Measurements from ENCODE around the gene MZT2A.
A peak's percentile ranks its signal among the peaks of the same experiment; 100 is the strongest.
"Not testable (repeated sequence)": the region's sequence is repeated elsewhere in the genome, so short reads cannot be mapped to it uniquely, and the experiment has no call there.

Gene MZT2A

GRCh38 chr2:131529864-131530445 lies 37.8 kb upstream of the MZT2A start:
- H3K27me3 ChIP-seq (ENCODE audit: control insufficient read depth, insufficient read depth, low read length); H3K9ac ChIP-seq (ENCODE audit: low read length); H3K27ac ChIP-seq (ENCODE audit: low read depth, low read length); H3K36me3 ChIP-seq (ENCODE audit: control insufficient read depth, insufficient read depth, low read length); H3K4me3 ChIP-seq (ENCODE audit: low read length); H3K4me1 ChIP-seq (ENCODE audit: control insufficient read depth, insufficient read depth, low read length): not testable (repeated sequence)

GRCh38 chr2:131528981-131529863 lies 37.0 kb upstream of the MZT2A start:
- not testable (repeated sequence) for H3K4me3 ChIP-seq (ENCODE audit: low read length); H3K27ac ChIP-seq (ENCODE audit: low read depth, low read length); H3K36me3 ChIP-seq (ENCODE audit: control insufficient read depth, insufficient read depth, low read length); H3K9ac ChIP-seq (ENCODE audit: low read length); H3K27me3 ChIP-seq (ENCODE audit: control insufficient read depth, insufficient read depth, low read length); H3K4me1 ChIP-seq (ENCODE audit: control insufficient read depth, insufficient read depth, low read length)

GRCh38 chr2:131527131-131528001 lies 35.2 kb upstream of the MZT2A start, which contains the start of gene CCDC74A:
Gene CCDC74A, plus strand, starts transcription at chr2:131527888. Its CDS starts 83 bp downstream, at chr2:131527971.
- H3K4me3 ChIP-seq (ENCODE audit: low read length): peak within 1 kb of the TSS; percentile 54
- H3K4me1 ChIP-seq (ENCODE audit: control insufficient read depth, insufficient read depth, low read length): not testable (repeated sequence)

GRCh38 chr2:131525256-131525655 lies 33.1 kb upstream of the MZT2A start:
- H3K27ac ChIP-seq (ENCODE audit: low read depth, low read length); H3K36me3 ChIP-seq (ENCODE audit: control insufficient read depth, insufficient read depth, low read length); H3K27me3 ChIP-seq (ENCODE audit: control insufficient read depth, insufficient read depth, low read length); H3K4me3 ChIP-seq (ENCODE audit: low read length); H3K4me1 ChIP-seq (ENCODE audit: control insufficient read depth, insufficient read depth, low read length); H3K9ac ChIP-seq (ENCODE audit: low read length): not testable (repeated sequence)

More at GRCh38 chr2:131527131-131528001, 35.2 kb upstream of the MZT2A start, which contains the start of gene CCDC74A:
- H3K27ac ChIP-seq (ENCODE audit: low read depth, low read length); H3K36me3 ChIP-seq (ENCODE audit: control insufficient read depth, insufficient read depth, low read length); H3K27me3 ChIP-seq (ENCODE audit: control insufficient read depth, insufficient read depth, low read length); H3K9ac ChIP-seq (ENCODE audit: low read length): not testable (repeated sequence)

- H3K4me1 ChIP-seq (ENCODE audit: control insufficient read depth, insufficient read depth, low read length): no peaks in the 10 kb centered on the region
- no peaks in the 10 kb centered on the region for H3K27me3 ChIP-seq (ENCODE audit: control insufficient read depth, insufficient read depth, low read length)
- H3K36me3 ChIP-seq (ENCODE audit: control insufficient read depth, insufficient read depth, low read length): peaks cover 3% of the 10 kb centered on the region
- no peak overlapping the region for H3K4me3 ChIP-seq (ENCODE audit: low read length)
- H3K27ac ChIP-seq (ENCODE audit: low read depth, low read length): no peak overlapping the region
- H3K9ac ChIP-seq (ENCODE audit: low read length): no peak overlapping the region
Observed at GRCh38 chr2:131521961-131522781, 30.0 kb upstream of the MZT2A start.

- H3K4me1 ChIP-seq (ENCODE audit: control insufficient read depth, insufficient read depth, low read length); H3K9ac ChIP-seq (ENCODE audit: low read length); H3K36me3 ChIP-seq (ENCODE audit: control insufficient read depth, insufficient read depth, low read length); H3K27ac ChIP-seq (ENCODE audit: low read depth, low read length); H3K27me3 ChIP-seq (ENCODE audit: control insufficient read depth, insufficient read depth, low read length); H3K4me3 ChIP-seq (ENCODE audit: low read length): not testable (repeated sequence)
Observed at GRCh38 chr2:131521524-131521923, 29.3 kb upstream of the MZT2A start.

GRCh38 chr2:131520526-131520925 lies 28.3 kb upstream of the MZT2A start:
- H3K4me1 ChIP-seq (ENCODE audit: control insufficient read depth, insufficient read depth, low read length): no peaks in the 10 kb centered on the region
- no peak overlapping the region for H3K4me3 ChIP-seq (ENCODE audit: low read length)
- H3K27me3 ChIP-seq (ENCODE audit: control insufficient read depth, insufficient read depth, low read length): no peaks in the 10 kb centered on the region
- no peak overlapping the region for H3K27ac ChIP-seq (ENCODE audit: low read depth, low read length)
- H3K36me3 ChIP-seq (ENCODE audit: control insufficient read depth, insufficient read depth, low read length): peaks cover 3% of the 10 kb centered on the region
- H3K9ac ChIP-seq (ENCODE audit: low read length): no peak overlapping the region

- H3K36me3 ChIP-seq (ENCODE audit: control insufficient read depth, insufficient read depth, low read length); H3K4me3 ChIP-seq (ENCODE audit: low read length): not testable (repeated sequence)
Observed at GRCh38 chr2:131519871-131520470, 27.8 kb upstream of the MZT2A start.

GRCh38 chr2:131519466-131519865 lies 27.3 kb upstream of the MZT2A start:
- Histone ChIP-seq H3K4me1 (ENCODE audit: control insufficient read depth, insufficient read depth, low read length) (no peaks in the 10 kb centered on the region), H3K27ac (ENCODE audit: low read depth, low read length) (no peak overlapping the region), H3K36me3 (ENCODE audit: control insufficient read depth, insufficient read depth, low read length) (peaks cover 3% of the 10 kb centered on the region), H3K4me3 (ENCODE audit: low read length) (no peak overlapping the region), H3K9ac (ENCODE audit: low read length) (no peak overlapping the region), H3K27me3 (ENCODE audit: control insufficient read depth, insufficient read depth, low read length) (no peaks in the 10 kb centered on the region)

More at GRCh38 chr2:131519871-131520470, 27.8 kb upstream of the MZT2A start:
- H3K4me1 ChIP-seq (ENCODE audit: control insufficient read depth, insufficient read depth, low read length); H3K27ac ChIP-seq (ENCODE audit: low read depth, low read length); H3K9ac ChIP-seq (ENCODE audit: low read length); H3K27me3 ChIP-seq (ENCODE audit: control insufficient read depth, insufficient read depth, low read length): not testable (repeated sequence)

GRCh38 chr2:131518531-131518930 lies 26.3 kb upstream of the MZT2A start:
- H3K9ac ChIP-seq (ENCODE audit: low read length); H3K27me3 ChIP-seq (ENCODE audit: control insufficient read depth, insufficient read depth, low read length); H3K4me3 ChIP-seq (ENCODE audit: low read length); H3K27ac ChIP-seq (ENCODE audit: low read depth, low read length); H3K36me3 ChIP-seq (ENCODE audit: control insufficient read depth, insufficient read depth, low read length); H3K4me1 ChIP-seq (ENCODE audit: control insufficient read depth, insufficient read depth, low read length): not testable (repeated sequence)

GRCh38 chr2:131517856-131518255 lies 25.7 kb upstream of the MZT2A start:
- H3K27ac ChIP-seq (ENCODE audit: low read depth, low read length); H3K4me3 ChIP-seq (ENCODE audit: low read length); H3K27me3 ChIP-seq (ENCODE audit: control insufficient read depth, insufficient read depth, low read length); H3K36me3 ChIP-seq (ENCODE audit: control insufficient read depth, insufficient read depth, low read length); H3K9ac ChIP-seq (ENCODE audit: low read length); H3K4me1 ChIP-seq (ENCODE audit: control insufficient read depth, insufficient read depth, low read length): not testable (repeated sequence)
